WTC11 (cell line): Measurements from ENCODE around the gene ITGAL. TPM values are rescaled to one million over a fixed set of nuclear protein-coding genes. Genes with fewer than 3 reads are reported as not detected.

ENCODE experiments used
- ATAC-seq: fragments of 200-7000 bp; cut with Tn5 transposase; 2 replicates; pipeline ENCODE4 v1.10.0; 2021; ENCODE audit warnings: mild to moderate bottlenecking, moderate library complexity
- CTCF ChIA-PET: fragments of 300-600 bp; sonication (Branson Sonifier 250); formaldehyde crosslinking; loops from one replicate; lab custom pipeline; 2021; ENCODE audit warnings: antibody characterized with exemption; lab: Charles Lee
- POLR2A ChIA-PET: fragments of 350-600 bp; sonication (Branson Sonifier 250); formaldehyde crosslinking; loops from one replicate; lab custom pipeline; 2021; ENCODE audit warnings: antibody characterized with exemption; lab: Charles Lee
- DNase-seq: peaks from one replicate; pipeline ENCODE4 v3.0.0; 2021; ENCODE audit warnings: low spot score
- H3K27ac Mint-ChIP-seq: 2 replicates; pipeline ENCODE4 v1.8.0; 2021; ENCODE audit warnings: mixed read lengths
- H3K27me3 Mint-ChIP-seq: 2 replicates; pipeline ENCODE4 v1.8.0; 2021; ENCODE audit warnings: low read depth, mild to moderate bottlenecking, moderate library complexity, mixed read lengths
- H3K36me3 Mint-ChIP-seq: 2 replicates; pipeline ENCODE4 v1.8.0; 2021; ENCODE audit warnings: mixed read lengths
- H3K4me1 Mint-ChIP-seq: 2 replicates; pipeline ENCODE4 v1.8.0; 2022; ENCODE audit warnings: mixed read lengths
- H3K4me3 Mint-ChIP-seq: 2 replicates; pipeline ENCODE4 v1.8.0; 2021; ENCODE audit warnings: mild to moderate bottlenecking, moderate library complexity, mixed read lengths
- H3K9me3 Mint-ChIP-seq: 2 replicates; pipeline ENCODE4 v1.8.0; 2021; ENCODE audit warnings: mixed read lengths
- ATF1 ChIP-seq: sonication (generic); formaldehyde crosslinking; IDR thresholded peaks from 2 replicates; pipeline ENCODE4 v1.8.1; 2023; ENCODE audit warnings: mild to moderate bottlenecking, moderate library complexity, missing genetic modification reagents
- ETV6 ChIP-seq: sonication (generic); formaldehyde crosslinking; IDR thresholded peaks from 2 replicates; pipeline ENCODE4 v1.8.1; 2022; ENCODE audit warnings: mild to moderate bottlenecking, missing genetic modification reagents
- FOXK1 ChIP-seq: sonication (generic); formaldehyde crosslinking; IDR thresholded peaks from 2 replicates; pipeline ENCODE4 v1.8.0; 2022; ENCODE audit warnings: mild to moderate bottlenecking, moderate library complexity, missing genetic modification reagents
- FOXP1 ChIP-seq: sonication (generic); formaldehyde crosslinking; IDR thresholded peaks from 2 replicates; pipeline ENCODE4 v1.8.0; 2022; ENCODE audit warnings: missing genetic modification reagents, mild to moderate bottlenecking, moderate library complexity, borderline replicate concordance
- GTF2I ChIP-seq: fragments of 250-450 bp; sonication (Bioruptor Pico); conservative IDR thresholded peaks from 2 replicates; pipeline ENCODE4 v1.4.0; 2021; ENCODE audit warnings: mild to moderate bottlenecking
- IRF2 ChIP-seq: sonication (generic); formaldehyde crosslinking; IDR thresholded peaks from 2 replicates; pipeline ENCODE4 v1.8.0; 2022; ENCODE audit warnings: low read depth, missing genetic modification reagents, borderline replicate concordance
- MYBL2 ChIP-seq: sonication (generic); formaldehyde crosslinking; IDR thresholded peaks from 2 replicates; pipeline ENCODE4 v1.8.1; 2023; ENCODE audit warnings: mild to moderate bottlenecking, moderate library complexity, missing genetic modification reagents
- NFATC4 ChIP-seq: fragments of 250-450 bp; sonication (Bioruptor Pico); IDR thresholded peaks from 2 replicates; pipeline ENCODE4 v1.9.0; 2021; ENCODE audit warnings: mild to moderate bottlenecking
- NFYB ChIP-seq: sonication (generic); formaldehyde crosslinking; conservative IDR thresholded peaks from 2 replicates; pipeline ENCODE4 v1.8.0; 2022; ENCODE audit warnings: low read depth, missing genetic modification reagents
- NR2C2 ChIP-seq: sonication (generic); formaldehyde crosslinking; IDR thresholded peaks from 2 replicates; pipeline ENCODE4 v1.8.0; 2022; ENCODE audit warnings: mild to moderate bottlenecking, missing genetic modification reagents
- OVOL2 ChIP-seq: fragments of 250-450 bp; sonication (Bioruptor Pico); IDR thresholded peaks from 2 replicates; pipeline ENCODE4 v1.9.0; 2021; ENCODE audit warnings: mild to moderate bottlenecking, borderline replicate concordance
- SMAD4 ChIP-seq: sonication (generic); formaldehyde crosslinking; IDR thresholded peaks from 2 replicates; pipeline ENCODE4 v1.8.0; 2022; ENCODE audit warnings: mild to moderate bottlenecking, missing genetic modification reagents
- SP1 ChIP-seq: sonication (generic); formaldehyde crosslinking; conservative IDR thresholded peaks from 2 replicates; pipeline ENCODE4 v1.8.1; 2022; ENCODE audit warnings: missing genetic modification reagents
- TCF7 ChIP-seq: sonication (generic); formaldehyde crosslinking; IDR thresholded peaks from 2 replicates; pipeline ENCODE4 v1.8.0; 2022; ENCODE audit warnings: mild to moderate bottlenecking, low read depth, missing genetic modification reagents, moderate library complexity
- TEAD1 ChIP-seq: sonication (generic); formaldehyde crosslinking; IDR thresholded peaks from 2 replicates; pipeline ENCODE4 v1.8.0; 2022; ENCODE audit warnings: mild to moderate bottlenecking, missing genetic modification reagents
- TEAD4 ChIP-seq: sonication (generic); formaldehyde crosslinking; IDR thresholded peaks from 2 replicates; pipeline ENCODE4 v1.8.0; 2022; ENCODE audit warnings: mild to moderate bottlenecking, missing genetic modification reagents
- ZNF396 ChIP-seq: fragments of 250-450 bp; sonication (Bioruptor Pico); IDR thresholded peaks from 2 replicates; pipeline ENCODE4 v1.8.0; 2021; ENCODE audit warnings: mild to moderate bottlenecking, moderate library complexity, borderline replicate concordance
- ZNF671 ChIP-seq: fragments of 250-450 bp; sonication (Bioruptor Pico); IDR thresholded peaks from 2 replicates; pipeline ENCODE4 v1.8.0; 2021; ENCODE audit warnings: mild to moderate bottlenecking
- total RNA-seq: library from RNA; stranded (reverse); gene quantifications from 3 replicates; pipeline ENCODE4 v1.2.3, GENCODE V29; 2021
- TF ChIP-seq, protein P1 (sequence below): sonication (generic); formaldehyde crosslinking; conservative IDR thresholded peaks from 2 replicates; pipeline ENCODE4 v1.8.1; 2022; ENCODE audit warnings: mild to moderate bottlenecking, missing genetic modification reagents
- TF ChIP-seq, protein P2 (sequence below): fragments of 250-450 bp; sonication (Bioruptor Pico); IDR thresholded peaks from 2 replicates; pipeline ENCODE4 v1.9.0; 2021; ENCODE audit warnings: moderate library complexity, mild to moderate bottlenecking, inconsistent platforms, borderline replicate concordance
- TF ChIP-seq, protein P3 (sequence below): sonication (generic); formaldehyde crosslinking; IDR thresholded peaks from 2 replicates; pipeline ENCODE4 v1.8.1; 2023; ENCODE audit warnings: mild to moderate bottlenecking, moderate library complexity, missing genetic modification reagents
- TF ChIP-seq, protein P4 (sequence below): sonication (generic); formaldehyde crosslinking; IDR thresholded peaks from 2 replicates; pipeline ENCODE4 v1.8.1; 2022; ENCODE audit warnings: mild to moderate bottlenecking, missing genetic modification reagents, moderate library complexity, borderline replicate concordance
- TF ChIP-seq, protein P5 (sequence below): sonication (generic); formaldehyde crosslinking; IDR thresholded peaks from 2 replicates; pipeline ENCODE4 v1.8.0; 2022; ENCODE audit warnings: mild to moderate bottlenecking, missing genetic modification reagents
- TF ChIP-seq, protein P6 (sequence below): fragments of 250-450 bp; sonication (Bioruptor Pico); IDR thresholded peaks from 2 replicates; pipeline ENCODE4 v1.9.0; 2021; ENCODE audit warnings: mild to moderate bottlenecking

The ITGAL gene
- total RNA-seq, 1 experiment from 2014 or later: 1.0 TPM

DNA sequence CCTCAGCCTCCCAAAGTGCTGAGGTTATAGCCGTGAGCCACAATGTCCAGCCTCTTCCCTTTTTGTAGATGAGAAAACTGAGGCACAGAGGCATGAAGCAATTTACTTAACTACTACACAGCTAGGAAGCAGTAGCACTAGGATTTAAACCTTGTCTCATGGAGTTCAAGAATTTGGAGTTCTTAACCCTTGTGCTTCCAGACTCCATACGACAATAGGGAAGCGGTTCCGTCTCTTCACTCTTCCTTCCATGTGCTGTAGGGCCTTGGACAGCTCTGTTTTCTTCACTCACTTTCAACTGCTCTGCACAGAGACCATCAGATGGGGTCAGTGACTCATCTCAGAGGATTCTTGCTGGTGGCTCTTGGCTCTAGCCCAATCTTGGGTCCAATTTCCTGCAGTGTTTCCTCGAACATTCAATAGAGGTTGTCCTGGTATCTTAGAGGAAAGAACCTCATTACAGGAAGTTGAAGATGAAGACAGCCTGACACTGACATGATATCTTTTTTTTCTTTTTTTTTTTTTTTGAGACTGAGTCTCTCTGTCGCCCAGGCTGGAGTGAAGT is 19.3 kb downstream of the ITGAL start:
- ChIA-PET POLR2A (interaction anchor here (0.6 kb wide), 1 partner anchor 22 kb away, joined by 3 read pairs; no protein-coding TSS in a partner anchor), CTCF (interaction anchor here (1.0 to 1.9 kb wide), 3 partner anchors 9 to 124 kb away, joined by 3 to 5 read pairs (median 4); partner anchors contain the start of gene ZNF747)
- peaks cover 14% of the 10 kb centered on the region for H3K4me1 Mint-ChIP-seq
- ATAC-seq: no peak
- no peaks in the 10 kb centered on the region for H3K9me3 Mint-ChIP-seq
- no peak overlapping the region for H3K27ac Mint-ChIP-seq
- DNase-seq: no peak
- no peaks in the 10 kb centered on the region for H3K36me3 Mint-ChIP-seq
- peaks cover 9% of the 10 kb centered on the region; the same call in 1 of the 2 replicates for H3K27me3 Mint-ChIP-seq
- TF ChIP-seq SP1 (CRISPR knock-in tag): no peak
- TF ChIP-seq, protein P1, sequence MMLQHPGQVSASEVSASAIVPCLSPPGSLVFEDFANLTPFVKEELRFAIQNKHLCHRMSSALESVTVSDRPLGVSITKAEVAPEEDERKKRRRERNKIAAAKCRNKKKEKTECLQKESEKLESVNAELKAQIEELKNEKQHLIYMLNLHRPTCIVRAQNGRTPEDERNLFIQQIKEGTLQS: no peak
- no peak for TF ChIP-seq FOXP1
- TF ChIP-seq ZNF396 (CRISPR knock-in tag): no peak
- TF ChIP-seq SMAD4 (CRISPR knock-in tag): no peak
- no peak for TF ChIP-seq TEAD4 (CRISPR knock-in tag)
- TF ChIP-seq OVOL2 (CRISPR knock-in tag): no peak
- TF ChIP-seq ETV6 (CRISPR knock-in tag): no peak
- TF ChIP-seq NFATC4 (CRISPR knock-in tag): no peak
- no peak for TF ChIP-seq ZNF671 (CRISPR knock-in tag)
- TF ChIP-seq, all 79 proteins: peak for 0
- H3K4me3 Mint-ChIP-seq: no peak overlapping the region

DNA sequence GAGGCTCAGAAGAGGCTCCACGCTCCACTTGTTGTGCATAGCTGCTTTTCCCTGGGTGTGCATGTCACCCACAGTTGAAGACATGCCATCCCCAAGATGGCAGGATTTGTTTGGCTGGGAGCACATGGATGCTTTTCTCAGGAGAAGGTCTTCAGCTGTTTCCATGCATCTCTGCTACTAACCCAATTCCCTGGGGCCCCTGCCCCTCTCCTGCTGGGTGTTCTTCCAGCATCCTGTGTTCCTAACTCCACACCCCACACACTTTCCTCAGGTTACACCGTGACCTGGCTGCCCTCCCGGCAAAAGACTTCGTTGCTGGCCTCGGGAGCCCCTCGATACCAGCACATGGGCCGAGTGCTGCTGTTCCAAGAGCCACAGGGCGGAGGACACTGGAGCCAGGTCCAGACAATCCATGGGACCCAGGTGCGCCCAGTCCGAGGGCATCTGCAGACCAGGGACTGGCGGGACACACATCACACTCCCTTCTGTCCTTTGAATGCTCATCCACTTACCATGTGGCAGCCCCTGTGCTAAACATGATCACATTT is 21.5 kb downstream of the ITGAL start:
- ATAC-seq: no peak
- Mint-ChIP-seq H3K4me3 (no peak overlapping the region), H3K4me1 (peaks cover 10% of the 10 kb centered on the region), H3K27ac (no peak overlapping the region)
- DNase-seq: no peak
- CTCF ChIA-PET: interaction anchor here (2.4 kb wide), 1 partner anchor 64 kb away, joined by 10 read pairs; the partner anchor contains the start of gene DCTPP1
- TF ChIP-seq MYBL2 (CRISPR knock-in tag) (no peak), TCF7 (no peak), SP1 (CRISPR knock-in tag) (no peak), NR2C2 (CRISPR knock-in tag) (no peak), NFYB (no peak), TEAD1 (CRISPR knock-in tag) (no peak), FOXK1 (CRISPR knock-in tag) (no peak), GTF2I (CRISPR knock-in tag) (no peak), ATF1 (CRISPR knock-in tag) (no peak), IRF2 (CRISPR knock-in tag) (no peak)
- TF ChIP-seq, protein P2, sequence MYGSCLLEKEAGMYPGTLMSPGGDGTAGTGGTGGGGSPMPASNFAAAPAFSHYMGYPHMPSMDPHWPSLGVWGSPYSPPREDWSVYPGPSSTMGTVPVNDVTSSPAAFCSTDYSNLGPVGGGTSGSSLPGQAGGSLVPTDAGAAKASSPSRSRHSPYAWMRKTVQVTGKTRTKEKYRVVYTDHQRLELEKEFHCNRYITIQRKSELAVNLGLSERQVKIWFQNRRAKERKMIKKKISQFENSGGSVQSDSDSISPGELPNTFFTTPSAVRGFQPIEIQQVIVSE: no peak
- TF ChIP-seq, protein P3, sequence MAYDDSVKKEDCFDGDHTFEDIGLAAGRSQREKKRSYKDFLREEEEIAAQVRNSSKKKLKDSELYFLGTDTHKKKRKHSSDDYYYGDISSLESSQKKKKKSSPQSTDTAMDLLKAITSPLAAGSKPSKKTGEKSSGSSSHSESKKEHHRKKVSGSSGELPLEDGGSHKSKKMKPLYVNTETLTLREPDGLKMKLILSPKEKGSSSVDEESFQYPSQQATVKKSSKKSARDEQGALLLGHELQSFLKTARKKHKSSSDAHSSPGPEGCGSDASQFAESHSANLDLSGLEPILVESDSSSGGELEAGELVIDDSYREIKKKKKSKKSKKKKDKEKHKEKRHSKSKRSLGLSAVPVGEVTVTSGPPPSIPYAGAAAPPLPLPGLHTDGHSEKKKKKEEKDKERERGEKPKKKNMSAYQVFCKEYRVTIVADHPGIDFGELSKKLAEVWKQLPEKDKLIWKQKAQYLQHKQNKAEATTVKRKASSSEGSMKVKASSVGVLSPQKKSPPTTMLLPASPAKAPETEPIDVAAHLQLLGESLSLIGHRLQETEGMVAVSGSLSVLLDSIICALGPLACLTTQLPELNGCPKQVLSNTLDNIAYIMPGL (CRISPR knock-in tag): no peak
- TF ChIP-seq, protein P4, sequence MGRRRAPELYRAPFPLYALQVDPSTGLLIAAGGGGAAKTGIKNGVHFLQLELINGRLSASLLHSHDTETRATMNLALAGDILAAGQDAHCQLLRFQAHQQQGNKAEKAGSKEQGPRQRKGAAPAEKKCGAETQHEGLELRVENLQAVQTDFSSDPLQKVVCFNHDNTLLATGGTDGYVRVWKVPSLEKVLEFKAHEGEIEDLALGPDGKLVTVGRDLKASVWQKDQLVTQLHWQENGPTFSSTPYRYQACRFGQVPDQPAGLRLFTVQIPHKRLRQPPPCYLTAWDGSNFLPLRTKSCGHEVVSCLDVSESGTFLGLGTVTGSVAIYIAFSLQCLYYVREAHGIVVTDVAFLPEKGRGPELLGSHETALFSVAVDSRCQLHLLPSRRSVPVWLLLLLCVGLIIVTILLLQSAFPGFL (CRISPR knock-in tag): no peak
- TF ChIP-seq, protein P5, sequence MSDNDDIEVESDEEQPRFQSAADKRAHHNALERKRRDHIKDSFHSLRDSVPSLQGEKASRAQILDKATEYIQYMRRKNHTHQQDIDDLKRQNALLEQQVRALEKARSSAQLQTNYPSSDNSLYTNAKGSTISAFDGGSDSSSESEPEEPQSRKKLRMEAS (CRISPR knock-in tag): no peak
- TF ChIP-seq, protein P6, sequence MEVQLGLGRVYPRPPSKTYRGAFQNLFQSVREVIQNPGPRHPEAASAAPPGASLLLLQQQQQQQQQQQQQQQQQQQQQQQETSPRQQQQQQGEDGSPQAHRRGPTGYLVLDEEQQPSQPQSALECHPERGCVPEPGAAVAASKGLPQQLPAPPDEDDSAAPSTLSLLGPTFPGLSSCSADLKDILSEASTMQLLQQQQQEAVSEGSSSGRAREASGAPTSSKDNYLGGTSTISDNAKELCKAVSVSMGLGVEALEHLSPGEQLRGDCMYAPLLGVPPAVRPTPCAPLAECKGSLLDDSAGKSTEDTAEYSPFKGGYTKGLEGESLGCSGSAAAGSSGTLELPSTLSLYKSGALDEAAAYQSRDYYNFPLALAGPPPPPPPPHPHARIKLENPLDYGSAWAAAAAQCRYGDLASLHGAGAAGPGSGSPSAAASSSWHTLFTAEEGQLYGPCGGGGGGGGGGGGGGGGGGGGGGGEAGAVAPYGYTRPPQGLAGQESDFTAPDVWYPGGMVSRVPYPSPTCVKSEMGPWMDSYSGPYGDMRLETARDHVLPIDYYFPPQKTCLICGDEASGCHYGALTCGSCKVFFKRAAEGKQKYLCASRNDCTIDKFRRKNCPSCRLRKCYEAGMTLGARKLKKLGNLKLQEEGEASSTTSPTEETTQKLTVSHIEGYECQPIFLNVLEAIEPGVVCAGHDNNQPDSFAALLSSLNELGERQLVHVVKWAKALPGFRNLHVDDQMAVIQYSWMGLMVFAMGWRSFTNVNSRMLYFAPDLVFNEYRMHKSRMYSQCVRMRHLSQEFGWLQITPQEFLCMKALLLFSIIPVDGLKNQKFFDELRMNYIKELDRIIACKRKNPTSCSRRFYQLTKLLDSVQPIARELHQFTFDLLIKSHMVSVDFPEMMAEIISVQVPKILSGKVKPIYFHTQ (CRISPR knock-in tag): no peak
- TF ChIP-seq, all 79 proteins: peak for 0
- POLR2A ChIA-PET: no interaction called here
- Mint-ChIP-seq H3K27me3 (peaks cover 9% of the 10 kb centered on the region; the same call in 1 of the 2 replicates), H3K36me3 (no peaks in the 10 kb centered on the region), H3K9me3 (no peaks in the 10 kb centered on the region)
